Duodenal mucosa (tissue), 2 donors: ENCODE results near the gene DTWD2.
A peak's percentile ranks its signal among the peaks of the same experiment; 100 is the strongest.

ENCODE experiments used
- H3K27ac ChIP-seq: one replicate; pipeline ENCODE4 v1.7.0; 2013; ENCODE audit warnings: low read depth, low read length
- H3K27me3 ChIP-seq, 2 donors: one replicate each; pipeline ENCODE4 v1.7.0; 2013; ENCODE audit warnings: low read length in 2 of 2, control low read depth in 1 of 2; ENCODE audit not compliant: insufficient read depth in 2 of 2, control insufficient read depth in 1 of 2
- H3K36me3 ChIP-seq, 2 donors: one replicate each; pipeline ENCODE4 v1.7.0; 2013; ENCODE audit warnings: low read length in 2 of 2, control low read depth in 1 of 2; ENCODE audit not compliant: insufficient read depth in 2 of 2, control insufficient read depth in 1 of 2
- H3K4me1 ChIP-seq, 2 donors: one replicate each; pipeline ENCODE4 v1.7.0; 2013; ENCODE audit warnings: low read length in 2 of 2, control low read depth in 1 of 2; ENCODE audit not compliant: insufficient read depth in 2 of 2, control insufficient read depth in 1 of 2
- H3K4me3 ChIP-seq, 2 donors: one replicate each; pipeline ENCODE4 v1.7.0; 2013; ENCODE audit warnings: low read length in 2 of 2, low read depth in 1 of 2
- H3K9ac ChIP-seq, 2 donors: one replicate each; pipeline ENCODE4 v1.7.0; 2013; ENCODE audit warnings: low read length in 2 of 2, low read depth in 1 of 2
- H3K9me3 ChIP-seq, 2 donors: one replicate each; pipeline ENCODE4 v1.7.0; 2013; ENCODE audit warnings: low read length in 2 of 2, control low read depth in 1 of 2; ENCODE audit not compliant: control insufficient read depth in 1 of 2

Gene DTWD2, protein sequence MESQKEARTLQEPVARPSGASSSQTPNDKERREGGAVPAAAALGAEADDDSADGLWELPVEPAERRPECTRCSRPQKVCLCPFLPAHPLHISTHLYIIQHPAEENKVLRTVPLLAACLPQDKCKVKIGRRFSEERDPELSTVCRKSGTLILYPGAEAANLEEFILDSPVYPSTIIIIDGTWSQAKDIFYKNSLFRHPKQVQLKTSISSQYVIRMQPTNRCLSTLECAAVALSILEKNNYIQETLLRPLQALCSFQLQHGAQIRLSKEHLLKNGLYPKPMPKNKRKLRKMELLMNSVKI

DNA sequence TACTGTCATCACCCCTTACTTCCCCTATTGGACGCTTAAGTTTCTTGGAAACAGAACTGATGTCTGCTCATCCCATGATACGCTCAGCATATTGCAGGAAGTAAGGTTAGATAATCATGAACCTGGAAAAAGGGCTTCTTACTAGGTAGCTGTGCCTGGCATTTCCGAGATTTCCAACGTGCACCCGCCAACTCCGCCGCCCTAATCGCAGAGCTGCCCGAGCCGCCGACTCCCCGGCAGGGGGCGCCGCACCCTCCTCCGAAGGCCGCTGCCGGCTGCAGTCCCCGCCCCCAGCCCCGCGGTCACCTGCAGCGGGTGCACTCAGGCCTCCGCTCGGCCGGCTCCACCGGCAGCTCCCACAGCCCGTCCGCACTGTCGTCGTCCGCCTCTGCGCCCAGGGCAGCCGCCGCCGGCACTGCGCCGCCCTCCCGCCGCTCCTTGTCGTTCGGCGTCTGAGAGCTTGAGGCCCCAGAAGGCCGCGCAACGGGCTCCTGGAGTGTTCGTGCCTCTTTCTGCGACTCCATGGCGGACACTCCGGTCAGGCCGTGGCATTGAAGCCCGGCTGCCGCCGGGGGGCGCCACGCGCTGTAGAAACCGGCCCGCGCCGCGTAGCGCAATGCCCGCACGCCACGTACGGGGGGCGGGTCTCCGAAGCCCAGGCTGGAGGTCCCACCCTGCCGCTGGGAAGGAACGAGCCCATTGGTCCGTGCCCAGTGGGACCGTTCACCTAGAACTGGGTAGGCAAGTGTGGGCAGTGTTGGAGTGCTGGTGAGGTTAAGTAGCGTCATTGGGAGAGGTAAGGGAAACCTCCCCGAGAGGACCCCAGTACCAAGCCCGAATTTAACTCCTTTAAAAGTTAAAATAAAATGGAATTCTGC is at the start of gene DTWD2:
Gene DTWD2, minus strand, starts transcription at position 560 of the 878 bp plus-strand sequence. Its CDS starts 36 bp downstream, at position 524.
- Histone ChIP-seq H3K4me3 (peak within 1 kb of the TSS; percentile 68 to 83), H3K27me3 (no peaks in the 10 kb centered on the region), H3K4me1 (peaks cover 0 to 8% of the 10 kb centered on the region in 2 donors), H3K36me3 (no peaks in the 10 kb centered on the region), H3K9me3 (no peaks in the 10 kb centered on the region), H3K27ac (peak within 1 kb of the TSS; percentile 89), H3K9ac (peak within 1 kb of the TSS; percentile 61 to 77)

DNA sequence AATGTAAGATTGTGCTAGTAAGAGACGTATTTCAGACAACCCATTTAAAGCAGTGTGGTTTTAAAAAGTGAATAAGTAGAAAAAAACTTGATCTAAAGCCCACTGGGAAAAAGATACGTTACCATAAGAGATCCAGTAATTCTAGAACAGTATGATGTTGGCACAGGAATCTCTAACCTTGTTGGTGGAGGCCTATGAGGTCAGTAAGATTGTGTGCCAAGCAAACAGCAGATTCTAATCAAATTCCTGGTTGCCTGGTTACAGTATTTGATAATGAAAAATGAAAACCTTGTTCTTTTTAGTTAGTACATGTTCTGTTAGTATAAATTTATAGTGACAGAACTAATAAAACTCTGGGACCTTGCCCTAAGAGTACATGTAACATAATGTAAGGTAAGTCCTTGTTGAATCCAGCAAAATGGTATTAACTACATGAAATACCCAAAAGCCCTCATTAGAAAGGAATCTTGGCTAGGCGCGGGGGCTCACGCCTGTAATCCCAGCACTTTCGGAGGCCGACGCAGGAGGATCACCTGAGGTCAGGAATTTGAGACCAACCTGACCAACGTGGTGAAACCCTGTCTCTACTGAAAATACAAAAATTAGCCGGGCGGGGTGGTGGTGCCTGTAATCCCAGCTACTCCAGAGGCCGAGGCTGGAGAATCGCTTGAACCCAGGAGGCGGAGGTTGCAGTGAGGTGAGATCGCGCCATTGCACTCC is 49.3 kb upstream of the DTWD2 start:
- Histone ChIP-seq H3K4me3 (no peak overlapping the region), H3K9me3 (no peaks in the 10 kb centered on the region), H3K27ac (no peak overlapping the region), H3K36me3 (no peaks in the 10 kb centered on the region), H3K9ac (no peak overlapping the region), H3K27me3 (no peaks in the 10 kb centered on the region), H3K4me1 (peaks cover 0 to 6% of the 10 kb centered on the region in 2 donors)

DNA sequence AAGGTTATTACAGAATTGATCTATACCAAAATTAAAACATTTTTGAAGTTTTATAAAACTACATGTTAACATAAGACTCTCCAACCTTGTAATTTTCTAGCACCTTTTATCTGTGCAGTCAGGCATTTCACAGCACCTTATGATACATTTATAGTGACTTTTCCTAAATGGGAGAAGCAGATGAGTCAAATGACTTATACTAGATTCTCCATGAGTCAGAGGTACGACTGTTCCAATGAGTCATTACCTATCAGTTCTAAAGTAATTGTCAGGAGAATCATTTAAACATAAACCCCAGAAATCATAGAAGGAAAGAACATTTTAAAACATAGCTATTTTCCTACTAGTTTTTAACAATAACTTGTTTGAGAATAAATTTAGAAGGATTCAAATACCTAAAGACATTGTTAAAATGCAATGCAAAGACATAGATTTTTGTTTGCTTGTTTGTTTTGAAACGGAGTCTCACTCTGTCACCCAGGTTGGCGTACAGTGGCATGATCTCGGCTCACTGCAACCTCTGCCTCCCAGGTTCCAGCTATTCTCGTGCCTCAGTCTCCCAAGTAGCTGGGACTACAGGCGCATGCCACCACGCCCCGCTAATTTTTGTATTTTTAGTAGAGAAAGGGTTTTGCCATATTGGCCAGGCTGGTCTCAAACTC is 47.9 kb upstream of the DTWD2 start:
- no peaks in the 10 kb centered on the region for H3K27me3 ChIP-seq
- no peaks in the 10 kb centered on the region for H3K36me3 ChIP-seq
- no peak overlapping the region for H3K4me3 ChIP-seq
- no peak overlapping the region for H3K27ac ChIP-seq
- H3K9me3 ChIP-seq: no peaks in the 10 kb centered on the region
- peaks cover 0 to 6% of the 10 kb centered on the region in 2 donors for H3K4me1 ChIP-seq
- H3K9ac ChIP-seq: no peak overlapping the region

DNA sequence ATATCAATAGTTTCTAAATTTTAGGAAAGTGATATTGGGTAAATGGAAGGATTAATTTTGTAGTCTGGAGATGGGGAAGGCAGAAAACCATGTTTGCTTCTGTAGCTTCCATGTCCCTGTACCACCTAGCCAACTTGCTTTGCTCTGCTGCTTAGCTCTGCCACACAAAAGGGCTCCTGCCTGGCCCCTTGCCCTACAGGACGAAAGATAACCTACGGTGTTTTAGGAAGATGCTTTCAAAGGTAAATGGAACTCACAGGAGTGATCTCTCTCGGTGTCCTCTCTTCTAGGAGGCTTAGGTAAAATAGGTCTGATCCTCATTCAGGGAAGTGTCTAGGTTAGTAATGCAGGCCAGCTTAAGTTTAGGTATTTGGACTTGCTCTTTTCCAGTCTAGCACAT is 44.8 kb upstream of the DTWD2 start:
- Histone ChIP-seq H3K4me3 (no peak overlapping the region), H3K4me1 (peaks cover 0 to 6% of the 10 kb centered on the region in 2 donors), H3K36me3 (no peaks in the 10 kb centered on the region), H3K27ac (no peak overlapping the region), H3K9me3 (no peaks in the 10 kb centered on the region), H3K27me3 (no peaks in the 10 kb centered on the region), H3K9ac (no peak overlapping the region)

DNA sequence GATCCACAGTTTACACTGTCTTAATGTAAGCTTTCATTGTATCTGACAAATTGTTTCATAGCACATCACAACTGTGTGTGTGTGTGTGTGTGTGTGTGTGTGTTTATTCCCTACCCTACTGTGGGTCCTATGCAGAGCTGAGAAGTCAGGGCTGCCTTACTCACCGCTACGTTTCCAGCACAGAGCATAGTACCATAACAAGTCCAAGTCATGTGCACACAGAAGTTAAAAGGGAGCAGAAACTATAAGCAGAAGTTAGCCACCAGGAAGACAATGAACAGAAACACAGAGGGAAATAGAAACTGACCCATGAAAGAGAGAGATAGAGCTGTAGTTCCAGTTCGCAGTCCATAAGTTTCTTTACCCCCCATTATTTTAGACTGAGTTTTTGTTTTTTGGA is 44.3 kb upstream of the DTWD2 start:
- Histone ChIP-seq H3K27ac (no peak overlapping the region), H3K9me3 (no peaks in the 10 kb centered on the region), H3K4me1 (peaks cover 0 to 4% of the 10 kb centered on the region in 2 donors)

DNA sequence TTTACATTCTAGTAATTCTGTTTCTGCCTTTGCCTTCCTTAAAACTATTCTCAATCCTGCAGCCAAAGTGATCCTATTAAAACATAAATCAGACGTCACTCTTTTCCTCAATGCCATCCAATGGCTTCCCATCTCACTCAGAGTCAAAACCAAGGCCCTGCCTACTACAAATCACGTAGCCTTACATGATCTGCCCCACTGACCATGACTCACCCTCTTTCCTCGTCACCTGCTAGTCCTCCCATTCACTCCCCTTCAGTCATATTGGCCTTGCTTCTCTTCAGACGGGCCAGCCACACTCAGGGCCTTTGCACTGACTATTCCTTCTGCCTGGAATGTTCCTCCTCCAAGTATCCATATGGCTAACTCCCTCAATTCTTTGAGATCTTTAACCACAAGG is 43.6 kb upstream of the DTWD2 start:
- H3K9me3 ChIP-seq: no peaks in the 10 kb centered on the region
- no peak overlapping the region for H3K9ac ChIP-seq
- H3K36me3 ChIP-seq: no peaks in the 10 kb centered on the region
- H3K27me3 ChIP-seq: no peaks in the 10 kb centered on the region
- no peaks in the 10 kb centered on the region for H3K4me1 ChIP-seq
- no peak overlapping the region for H3K4me3 ChIP-seq
- no peak overlapping the region for H3K27ac ChIP-seq

More for the DNA sequence above, 44.3 kb upstream of the DTWD2 start:
- H3K9ac ChIP-seq: no peak overlapping the region
- H3K36me3 ChIP-seq: no peaks in the 10 kb centered on the region
- no peaks in the 10 kb centered on the region for H3K27me3 ChIP-seq
- no peak overlapping the region for H3K4me3 ChIP-seq

DNA sequence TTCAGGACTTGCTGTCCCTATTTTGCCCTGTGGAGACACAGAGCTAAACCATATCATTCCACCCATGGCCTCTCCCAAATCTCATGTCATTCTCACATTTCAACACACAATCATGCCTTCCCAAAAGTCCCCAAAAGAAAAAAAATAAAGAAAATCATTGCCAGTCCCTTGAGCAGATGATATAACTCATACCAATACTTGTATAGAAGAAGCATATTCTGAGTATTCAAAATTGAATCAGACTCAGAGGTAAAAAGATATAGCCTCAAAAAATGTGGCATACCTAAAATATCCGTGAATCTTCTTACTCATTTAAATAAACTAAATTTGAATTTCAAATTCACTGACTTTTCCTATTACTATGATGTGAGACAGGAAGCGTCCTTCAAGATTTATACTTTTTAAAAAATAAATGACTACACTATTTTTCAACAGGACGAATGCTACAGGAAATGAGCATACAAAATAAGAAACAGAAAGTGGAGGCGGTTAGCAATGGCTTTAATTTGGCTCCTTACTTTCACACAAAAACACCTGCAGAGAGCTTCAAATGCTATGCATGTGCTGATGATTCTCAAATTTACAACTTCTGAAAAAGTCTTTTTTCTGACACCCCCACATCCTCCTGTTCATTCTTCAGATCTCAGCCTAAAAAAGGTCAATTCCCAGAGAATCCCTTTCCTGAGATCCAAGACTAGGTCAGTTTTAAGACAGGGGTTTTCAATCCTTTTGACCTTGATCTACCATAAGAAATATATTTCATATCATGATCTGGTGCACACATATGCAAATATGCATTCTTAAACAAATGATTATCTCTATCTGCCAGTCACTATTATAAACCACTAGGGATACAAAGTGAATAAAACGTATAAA is 42.9 kb upstream of the DTWD2 start:
- no peak overlapping the region for H3K4me3 ChIP-seq
- no peak overlapping the region for H3K9ac ChIP-seq
- H3K4me1 ChIP-seq: no peaks in the 10 kb centered on the region
- H3K27ac ChIP-seq: no peak overlapping the region
- H3K9me3 ChIP-seq: no peaks in the 10 kb centered on the region
- H3K36me3 ChIP-seq: no peaks in the 10 kb centered on the region
- no peaks in the 10 kb centered on the region for H3K27me3 ChIP-seq

DNA sequence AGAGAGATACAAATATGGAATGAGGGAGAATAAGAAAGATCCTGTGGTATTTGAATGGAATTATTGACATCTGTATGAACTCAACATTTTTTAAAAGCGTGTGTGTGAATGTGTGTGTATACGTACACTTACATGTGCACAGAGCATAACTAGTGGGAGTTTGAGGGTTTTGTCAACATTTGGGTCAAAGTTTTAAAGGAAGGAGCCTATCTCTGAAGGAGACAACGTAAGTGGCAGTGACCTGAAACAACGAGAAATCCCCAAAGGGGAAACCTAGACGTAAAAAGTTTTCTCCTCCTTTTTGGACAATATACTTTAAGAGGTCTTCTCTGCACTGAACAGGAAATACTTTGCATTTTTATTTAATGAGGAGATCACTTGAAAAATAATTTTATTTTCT is 40.2 kb upstream of the DTWD2 start:
- Histone ChIP-seq H3K4me3 (no peak overlapping the region), H3K4me1 (no peaks in the 10 kb centered on the region), H3K36me3 (no peaks in the 10 kb centered on the region), H3K9ac (no peak overlapping the region), H3K27me3 (no peaks in the 10 kb centered on the region), H3K9me3 (no peaks in the 10 kb centered on the region), H3K27ac (no peak overlapping the region)

DNA sequence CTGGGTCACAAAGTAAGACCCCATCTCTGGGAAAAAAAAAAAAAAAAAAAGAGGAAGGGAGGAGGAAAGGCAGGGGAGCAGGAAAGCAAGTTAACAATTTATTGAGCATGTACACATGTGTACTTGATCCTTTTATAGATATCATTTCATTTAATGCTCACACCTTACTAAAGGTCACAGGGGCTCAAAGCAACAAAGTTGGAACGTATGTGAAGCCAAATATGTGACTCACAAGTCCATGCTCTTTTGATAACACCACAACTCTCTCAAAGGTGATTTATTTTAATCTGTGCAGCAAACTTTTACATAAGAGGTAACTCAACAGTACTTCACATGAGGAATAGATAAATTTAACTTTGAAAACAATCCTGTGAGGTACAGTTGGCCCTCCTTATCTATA is 34.4 kb upstream of the DTWD2 start:
- no peak overlapping the region for H3K4me3 ChIP-seq
- H3K27me3 ChIP-seq: no peaks in the 10 kb centered on the region
- H3K27ac ChIP-seq: no peak overlapping the region
- no peaks in the 10 kb centered on the region for H3K9me3 ChIP-seq
- no peak overlapping the region for H3K9ac ChIP-seq
- peaks cover 0 to 6% of the 10 kb centered on the region in 2 donors for H3K4me1 ChIP-seq
- H3K36me3 ChIP-seq: no peaks in the 10 kb centered on the region
